Heart right ventricle (tissue), 16 donors: ENCODE measurements around the gene KANK2. TPM values are rescaled to one million over a fixed set of nuclear protein-coding genes. Genes with fewer than 3 reads are reported as not detected.
A peak's percentile ranks its signal among the peaks of the same experiment; 100 is the strongest.

Source experiments
- ATAC-seq, 8 donors: fragments of 200-7000 bp; cut with Tn5 transposase; one replicate each; pipeline ENCODE4 v1.9.1; 2020; ENCODE audit warnings: mild to moderate bottlenecking in 8 of 8, moderate library complexity in 8 of 8, moderate number of reproducible peaks in 1 of 8
- DNase-seq, 2 donors: peaks; one replicate each; pipeline ENCODE4 v3.0.0-alpha.2; 2020
- H3K27ac ChIP-seq, 10 donors: fragments of 200-600 bp; sonication (generic) in 2 of 10; one replicate each; pipeline versions ENCODE4 v1.5.0 to v1.8.0; 2020 to 2022; ENCODE audit warnings: mild to moderate bottlenecking in 3 of 10
- H3K27me3 ChIP-seq, 7 donors: fragments of 200-600 bp; one replicate each; pipeline ENCODE4 v1.8.0; 2021 to 2022; ENCODE audit warnings: mild to moderate bottlenecking in 2 of 7
- H3K36me3 ChIP-seq, 9 donors: fragments of 200-600 bp; sonication (generic) in 1 of 9; one replicate each; pipeline versions ENCODE4 v1.5.0 to v1.8.0; 2020 to 2022; ENCODE audit warnings: mild to moderate bottlenecking in 2 of 9
- H3K4me1 ChIP-seq, 9 donors: fragments of 200-600 bp; sonication (generic) in 1 of 9; one replicate each; pipeline versions ENCODE4 v1.5.0 to v1.8.0; 2020 to 2022; ENCODE audit warnings: mild to moderate bottlenecking in 4 of 9
- H3K4me3 ChIP-seq, 10 donors: fragments of 200-600 bp; sonication (generic) in 2 of 10; one replicate each; pipeline versions ENCODE4 v1.5.0 to v1.8.0; 2020 to 2022; ENCODE audit warnings: mild to moderate bottlenecking in 7 of 10, moderate library complexity in 2 of 10
- H3K9me3 ChIP-seq, 11 donors: fragments of 200-600 bp in 10 of 11; sonication (generic) in 2 of 11; one replicate each; pipeline versions ENCODE4 v1.5.0 to v1.8.0; 2013 to 2022; ENCODE audit warnings: mild to moderate bottlenecking in 2 of 11, control low read depth in 1 of 11, moderate library complexity in 1 of 11
- WGBS, 2 donors: extraction: QIAGEN DNeasy Blood & Tissue Kit; methylation state at CpG; one replicate each; pipeline ENCODE4 v1.1.7; 2013; ENCODE audit warnings: inconsistent platforms in 1 of 2; 5-methylcytosine and 5-hydroxymethylcytosine counted together
- intact Hi-C, 10 donors: fragments of 100-400 bp; cut with DNase I; formaldehyde crosslinking; loops; one replicate each; pipeline versions ENCODE4 v1.11.1 to v1.14.2; 2022
- polyA plus RNA-seq, 2 donors: library from polyadenylated mRNA; stranded (reverse); fragments of 200-250 nt; gene quantifications; one replicate each; pipeline ENCODE4 v1.2.3, GENCODE V29; 2013
- total RNA-seq, 10 donors: library from RNA; stranded (reverse); fragmentation: NEBNext Ultra II Directional in 3 of 10; extraction: Animal tissue kit (Norgen Biotek cat#: 25700) in 3 of 10; gene quantifications; one replicate each; pipeline versions ENCODE4 v1.2.1 to v1.2.4, GENCODE V29; 2021 to 2023
- TF ChIP-seq, protein P1 (sequence below), 9 donors: fragments of 200-600 bp; sonication (generic) in 2 of 9; IDR thresholded peaks; one replicate each; pipeline versions ENCODE4 v1.5.0 to v1.8.0; 2021 to 2022; ENCODE audit warnings: antibody characterized with exemption in 9 of 9, mild to moderate bottlenecking in 5 of 9, moderate library complexity in 1 of 9
- donor health status: Arrhythmogenic right ventricular cardiomyopathy.
- donor health status: ischemic (EF 13 %, LVEDD 7.1; RV severe dilation, severe dysfunction).
- donor health status: healthy with polysubstance abuse.
- donor health status: DM: no; HTN: yes; CAD: no.
- donor health status: DM: no; HTN: no; CAD: no.
- donor health status: ischemic (EF 25% LVEDD 6.9; RV normal size, moderate dysfunction).
- donor health status: ischemic (EF 25% LVEDD 5.7; RV mildly dilated, moderate dysfunction).
- donor health status: healthy.
- donor health status: DM: yes; HTN: yes; CAD: no.
- donor health status: Ischemic cardiomyopathy.
- donor health status: ischemic (EF 35%, LVEDD 5.7; RV mildly dilated, moderate dysfunction).
- donor health status: nonischemic (EF 11% LVEDD 7.7; RV severe dilation, severe dysfunction).
- donor health status: DM: yes; HTN: yes; CAD: no.
- donor health status: PGD.
- donor health status: ischemic (EF 29% LVEDD 5.4; RV normal size, mild dysfunction).
- donor health status: nonischemic (EF 23%, LVEDD 6.1; RV moderate dilation, normal function).

KANK2 gene
- total and polyA plus RNA-seq, 12 donors: 165 to 355 (median 298) TPM

DNA sequence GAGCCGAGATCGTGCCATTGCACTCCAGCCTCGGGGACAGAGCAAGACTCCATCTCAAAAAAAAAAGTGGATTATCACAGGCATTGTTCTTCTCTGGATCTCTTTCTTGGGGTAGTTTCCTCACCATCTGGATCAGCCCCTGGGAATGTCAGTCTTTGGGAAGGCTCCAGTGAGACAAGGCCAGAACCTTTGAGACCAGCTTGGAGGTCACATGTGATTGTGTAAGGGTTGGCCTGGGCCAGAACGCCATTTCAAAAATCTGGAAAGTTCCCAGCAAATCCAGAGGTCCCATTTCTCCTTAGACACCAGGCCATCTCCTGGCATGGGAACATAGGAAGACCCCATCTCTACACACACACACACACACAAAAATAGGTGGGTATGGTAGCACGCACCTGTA is 27.8 kb upstream of the KANK2 start:
- WGBS, 2 donors: 86 to 88% methylated on average over 5 of the region's 5 CpGs
- intact Hi-C loops: no loop called here
- Histone ChIP-seq H3K9me3 (peaks cover 0 to 18% (median 5%) of the 10 kb centered on the region in 11 donors), H3K27ac (no peak overlapping the region), H3K4me1 (no peaks in the 10 kb centered on the region), H3K4me3 (no peak overlapping the region), H3K27me3 (no peaks in the 10 kb centered on the region), H3K36me3 (peaks cover 0 to 100% (median 32%) of the 10 kb centered on the region in 9 donors)
- TF ChIP-seq, protein P1, sequence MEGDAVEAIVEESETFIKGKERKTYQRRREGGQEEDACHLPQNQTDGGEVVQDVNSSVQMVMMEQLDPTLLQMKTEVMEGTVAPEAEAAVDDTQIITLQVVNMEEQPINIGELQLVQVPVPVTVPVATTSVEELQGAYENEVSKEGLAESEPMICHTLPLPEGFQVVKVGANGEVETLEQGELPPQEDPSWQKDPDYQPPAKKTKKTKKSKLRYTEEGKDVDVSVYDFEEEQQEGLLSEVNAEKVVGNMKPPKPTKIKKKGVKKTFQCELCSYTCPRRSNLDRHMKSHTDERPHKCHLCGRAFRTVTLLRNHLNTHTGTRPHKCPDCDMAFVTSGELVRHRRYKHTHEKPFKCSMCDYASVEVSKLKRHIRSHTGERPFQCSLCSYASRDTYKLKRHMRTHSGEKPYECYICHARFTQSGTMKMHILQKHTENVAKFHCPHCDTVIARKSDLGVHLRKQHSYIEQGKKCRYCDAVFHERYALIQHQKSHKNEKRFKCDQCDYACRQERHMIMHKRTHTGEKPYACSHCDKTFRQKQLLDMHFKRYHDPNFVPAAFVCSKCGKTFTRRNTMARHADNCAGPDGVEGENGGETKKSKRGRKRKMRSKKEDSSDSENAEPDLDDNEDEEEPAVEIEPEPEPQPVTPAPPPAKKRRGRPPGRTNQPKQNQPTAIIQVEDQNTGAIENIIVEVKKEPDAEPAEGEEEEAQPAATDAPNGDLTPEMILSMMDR (IDR thresholded peaks at IDR 0.05): no peak
- DNase-seq: no peak
- ATAC-seq: peak in 3 of 8 donors; percentile 38 to 74 (median 43)

- H3K4me1 ChIP-seq: no peaks in the 10 kb centered on the region
- no peak overlapping the region for H3K4me3 ChIP-seq
- peaks cover 0 to 19% (median 5%) of the 10 kb centered on the region in 11 donors for H3K9me3 ChIP-seq
- H3K36me3 ChIP-seq: peaks cover 0 to 100% (median 39%) of the 10 kb centered on the region in 9 donors
- H3K27me3 ChIP-seq: no peaks in the 10 kb centered on the region
- TF ChIP-seq, protein P1 (IDR thresholded peaks at IDR 0.05): no peak
- WGBS, 2 donors: 95 to 96% methylated on average over 7 of the region's 7 CpGs
- H3K27ac ChIP-seq: no peak overlapping the region
- ATAC-seq: no peak
- DNase-seq: no peak
- intact Hi-C loops: no loop called here
Observed at GRCh38 chr19:11224429-11224828, 27.1 kb upstream of the KANK2 start.

DNA sequence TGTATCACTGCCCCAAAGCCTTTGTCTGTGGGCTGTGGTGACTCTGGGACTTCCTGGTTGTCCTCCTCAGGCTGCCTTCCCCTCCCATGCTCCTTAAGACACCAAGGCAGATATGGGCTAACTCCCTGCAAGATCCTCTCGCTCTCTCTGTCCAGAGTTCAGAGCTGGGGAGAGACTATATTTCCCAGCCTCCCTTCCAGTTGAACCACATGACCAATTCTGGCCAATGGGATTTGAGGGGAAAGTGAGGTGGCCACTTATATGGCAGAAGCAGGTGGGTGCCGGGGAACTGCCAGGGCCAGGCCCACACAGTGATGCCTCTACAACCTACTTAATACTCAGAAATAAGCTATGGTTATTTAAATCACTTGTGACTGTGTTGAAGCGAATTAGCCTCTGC is 25.9 kb upstream of the KANK2 start:
- ATAC-seq: peak in 1 of 8 donors; percentile 10

GRCh38 chr19:11221082-11221598 is 23.8 kb upstream of the KANK2 start:
- 98 to 100% methylated on average over 3 of the region's 3 CpGs for WGBS, 2 donors
- no peak overlapping the region for H3K4me3 ChIP-seq
- no peak overlapping the region for H3K27ac ChIP-seq
- peaks cover 0 to 19% (median 5%) of the 10 kb centered on the region in 11 donors for H3K9me3 ChIP-seq
- TF ChIP-seq, protein P1 (IDR thresholded peaks at IDR 0.05): no peak
- H3K4me1 ChIP-seq: no peaks in the 10 kb centered on the region
- no peaks in the 10 kb centered on the region for H3K27me3 ChIP-seq
- intact Hi-C loops: no loop called here
- ATAC-seq (no peak), DNase-seq (no peak)
- H3K36me3 ChIP-seq: peaks cover 0 to 99% (median 43%) of the 10 kb centered on the region in 9 donors

More for the DNA sequence above, 25.9 kb upstream of the KANK2 start:
- DNase-seq: no peak
- H3K4me1 ChIP-seq: no peaks in the 10 kb centered on the region
- TF ChIP-seq, protein P1 (IDR thresholded peaks at IDR 0.05): no peak
- intact Hi-C loops: no loop called here
- 96 to 100% methylated on average over 3 of the region's 3 CpGs for WGBS, 2 donors
- peaks cover 0 to 99% (median 39%) of the 10 kb centered on the region in 9 donors for H3K36me3 ChIP-seq
- no peak overlapping the region for H3K4me3 ChIP-seq
- no peaks in the 10 kb centered on the region for H3K27me3 ChIP-seq
- H3K9me3 ChIP-seq: peaks cover 0 to 19% (median 5%) of the 10 kb centered on the region in 11 donors
- no peak overlapping the region for H3K27ac ChIP-seq
